ENCODE data around the gene ELOVL1. TPM values are rescaled to one million over a fixed set of nuclear protein-coding genes. Genes with fewer than 3 reads are reported as not detected.

ELOVL1 gene
- total and polyA plus RNA-seq, 2 of the 13 experiments (the other 11 are each of a cell fraction or from before 2014, with no cell fraction given), result 55.2 to 77.4 TPM

DNA sequence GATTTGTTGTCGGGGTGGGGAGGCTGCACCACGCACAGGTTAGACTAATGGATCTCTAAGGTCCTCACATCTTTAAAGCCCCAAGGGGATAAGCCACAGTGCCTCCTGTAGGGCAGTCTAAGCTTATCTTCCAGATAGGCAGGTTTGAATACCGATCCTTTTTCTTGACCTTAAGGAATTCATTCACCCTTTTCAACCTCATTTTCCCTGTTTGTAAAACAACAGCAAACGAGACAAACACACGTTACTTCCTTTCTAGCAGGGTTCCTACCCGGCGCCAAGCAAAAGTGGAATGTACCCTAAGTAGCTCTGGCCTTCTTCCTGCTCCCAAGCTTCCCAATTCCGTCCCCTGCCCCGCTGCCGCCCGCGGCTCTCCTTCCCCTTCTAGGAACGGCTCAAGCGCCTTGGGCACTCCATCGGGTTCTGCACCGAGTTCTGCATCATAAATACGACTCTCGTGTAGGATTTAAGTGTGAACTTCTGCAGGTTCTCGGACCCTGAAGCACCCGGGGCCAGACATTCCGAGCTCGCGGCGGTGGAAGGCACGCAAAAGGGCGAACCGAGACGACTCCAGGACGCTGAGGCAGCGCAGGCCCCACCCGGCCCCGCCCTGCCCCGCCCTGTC lies 9.6 kb downstream of the ELOVL1 start (continued):
- TF ChIP-seq, protein P1, sequence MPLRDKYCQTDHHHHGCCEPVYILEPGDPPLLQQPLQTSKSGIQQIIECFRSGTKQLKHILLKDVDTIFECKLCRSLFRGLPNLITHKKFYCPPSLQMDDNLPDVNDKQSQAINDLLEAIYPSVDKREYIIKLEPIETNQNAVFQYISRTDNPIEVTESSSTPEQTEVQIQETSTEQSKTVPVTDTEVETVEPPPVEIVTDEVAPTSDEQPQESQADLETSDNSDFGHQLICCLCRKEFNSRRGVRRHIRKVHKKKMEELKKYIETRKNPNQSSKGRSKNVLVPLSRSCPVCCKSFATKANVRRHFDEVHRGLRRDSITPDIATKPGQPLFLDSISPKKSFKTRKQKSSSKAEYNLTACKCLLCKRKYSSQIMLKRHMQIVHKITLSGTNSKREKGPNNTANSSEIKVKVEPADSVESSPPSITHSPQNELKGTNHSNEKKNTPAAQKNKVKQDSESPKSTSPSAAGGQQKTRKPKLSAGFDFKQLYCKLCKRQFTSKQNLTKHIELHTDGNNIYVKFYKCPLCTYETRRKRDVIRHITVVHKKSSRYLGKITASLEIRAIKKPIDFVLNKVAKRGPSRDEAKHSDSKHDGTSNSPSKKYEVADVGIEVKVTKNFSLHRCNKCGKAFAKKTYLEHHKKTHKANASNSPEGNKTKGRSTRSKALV (CRISPR knock-in tag; IDR thresholded peaks at IDR 0.05), result no peak
- TF ChIP-seq ZNF562 (CRISPR knock-in tag; IDR thresholded peaks at IDR 0.05; ENCODE audit: borderline replicate concordance) (no peak), SRSF1 (optimal IDR thresholded peaks at IDR 0.05; ENCODE audit: low read depth, low read length) (no peak), NFYC (CRISPR knock-in tag; IDR thresholded peaks at IDR 0.05) (no peak), IRX3 (CRISPR knock-in tag; IDR thresholded peaks at IDR 0.05; ENCODE audit: borderline replicate concordance, low read depth) (no peak), ZNF34 (CRISPR knock-in tag; IDR thresholded peaks at IDR 0.05; ENCODE audit: borderline replicate concordance) (no peak), ATF7-NPFF (CRISPR knock-in tag; IDR thresholded peaks at IDR 0.05; ENCODE audit: low read depth) (no peak), ZEB1 (IDR thresholded peaks at IDR 0.05; ENCODE audit: insufficient replicate concordance, low read depth) (no peak), ZNF441 (CRISPR knock-in tag; IDR thresholded peaks at IDR 0.05; ENCODE audit: borderline replicate concordance) (no peak), HDAC1 (CRISPR knock-in tag; IDR thresholded peaks at IDR 0.05) (no peak), NFIC (IDR thresholded peaks at IDR 0.05; ENCODE audit: low read length) (no peak), HCFC1 (IDR thresholded peaks at IDR 0.05; ENCODE audit: low read depth, low read length) (no peak), ZNF577 (CRISPR knock-in tag; IDR thresholded peaks at IDR 0.05; ENCODE audit: borderline replicate concordance, low read depth) (no peak)
- TF ChIP-seq, protein P2, sequence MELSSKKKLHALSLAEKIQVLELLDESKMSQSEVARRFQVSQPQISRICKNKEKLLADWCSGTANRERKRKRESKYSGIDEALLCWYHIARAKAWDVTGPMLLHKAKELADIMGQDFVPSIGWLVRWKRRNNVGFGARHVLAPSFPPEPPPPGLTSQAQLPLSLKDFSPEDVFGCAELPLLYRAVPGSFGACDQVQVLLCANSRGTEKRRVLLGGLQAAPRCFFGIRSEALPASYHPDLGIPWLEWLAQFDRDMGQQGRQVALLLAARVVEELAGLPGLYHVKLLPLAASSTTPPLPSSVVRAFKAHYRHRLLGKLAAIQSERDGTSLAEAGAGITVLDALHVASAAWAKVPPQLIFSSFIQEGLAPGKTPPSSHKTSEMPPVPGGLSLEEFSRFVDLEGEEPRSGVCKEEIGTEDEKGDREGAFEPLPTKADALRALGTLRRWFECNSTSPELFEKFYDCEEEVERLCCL (CRISPR knock-in tag; IDR thresholded peaks at IDR 0.05; ENCODE audit: borderline replicate concordance), result no peak
- TF ChIP-seq, protein P3, sequence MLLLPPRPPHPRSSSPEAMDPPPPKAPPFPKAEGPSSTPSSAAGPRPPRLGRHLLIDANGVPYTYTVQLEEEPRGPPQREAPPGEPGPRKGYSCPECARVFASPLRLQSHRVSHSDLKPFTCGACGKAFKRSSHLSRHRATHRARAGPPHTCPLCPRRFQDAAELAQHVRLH (CRISPR knock-in tag; IDR thresholded peaks at IDR 0.05; ENCODE audit: borderline replicate concordance, low read depth), result no peak
- TF ChIP-seq, protein P4, sequence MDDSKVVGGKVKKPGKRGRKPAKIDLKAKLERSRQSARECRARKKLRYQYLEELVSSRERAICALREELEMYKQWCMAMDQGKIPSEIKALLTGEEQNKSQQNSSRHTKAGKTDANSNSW (CRISPR knock-in tag; IDR thresholded peaks at IDR 0.05; ENCODE audit: borderline replicate concordance), result no peak
- TF ChIP-seq, protein P5, sequence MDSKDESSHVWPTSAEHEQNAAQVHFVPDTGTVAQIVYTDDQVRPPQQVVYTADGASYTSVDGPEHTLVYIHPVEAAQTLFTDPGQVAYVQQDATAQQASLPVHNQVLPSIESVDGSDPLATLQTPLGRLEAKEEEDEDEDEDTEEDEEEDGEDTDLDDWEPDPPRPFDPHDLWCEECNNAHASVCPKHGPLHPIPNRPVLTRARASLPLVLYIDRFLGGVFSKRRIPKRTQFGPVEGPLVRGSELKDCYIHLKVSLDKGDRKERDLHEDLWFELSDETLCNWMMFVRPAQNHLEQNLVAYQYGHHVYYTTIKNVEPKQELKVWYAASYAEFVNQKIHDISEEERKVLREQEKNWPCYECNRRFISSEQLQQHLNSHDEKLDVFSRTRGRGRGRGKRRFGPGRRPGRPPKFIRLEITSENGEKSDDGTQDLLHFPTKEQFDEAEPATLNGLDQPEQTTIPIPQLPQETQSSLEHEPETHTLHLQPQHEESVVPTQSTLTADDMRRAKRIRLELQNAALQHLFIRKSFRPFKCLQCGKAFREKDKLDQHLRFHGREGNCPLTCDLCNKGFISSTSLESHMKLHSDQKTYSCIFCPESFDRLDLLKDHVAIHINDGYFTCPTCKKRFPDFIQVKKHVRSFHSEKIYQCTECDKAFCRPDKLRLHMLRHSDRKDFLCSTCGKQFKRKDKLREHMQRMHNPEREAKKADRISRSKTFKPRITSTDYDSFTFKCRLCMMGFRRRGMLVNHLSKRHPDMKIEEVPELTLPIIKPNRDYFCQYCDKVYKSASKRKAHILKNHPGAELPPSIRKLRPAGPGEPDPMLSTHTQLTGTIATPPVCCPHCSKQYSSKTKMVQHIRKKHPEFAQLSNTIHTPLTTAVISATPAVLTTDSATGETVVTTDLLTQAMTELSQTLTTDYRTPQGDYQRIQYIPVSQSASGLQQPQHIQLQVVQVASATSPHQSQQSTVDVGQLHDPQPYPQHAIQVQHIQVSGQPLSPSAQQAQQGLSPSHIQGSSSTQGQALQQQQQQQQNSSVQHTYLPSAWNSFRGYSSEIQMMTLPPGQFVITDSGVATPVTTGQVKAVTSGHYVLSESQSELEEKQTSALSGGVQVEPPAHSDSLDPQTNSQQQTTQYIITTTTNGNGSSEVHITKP (CRISPR knock-in tag; IDR thresholded peaks at IDR 0.05; ENCODE audit: low read depth), result no peak
- TF ChIP-seq, protein P6, sequence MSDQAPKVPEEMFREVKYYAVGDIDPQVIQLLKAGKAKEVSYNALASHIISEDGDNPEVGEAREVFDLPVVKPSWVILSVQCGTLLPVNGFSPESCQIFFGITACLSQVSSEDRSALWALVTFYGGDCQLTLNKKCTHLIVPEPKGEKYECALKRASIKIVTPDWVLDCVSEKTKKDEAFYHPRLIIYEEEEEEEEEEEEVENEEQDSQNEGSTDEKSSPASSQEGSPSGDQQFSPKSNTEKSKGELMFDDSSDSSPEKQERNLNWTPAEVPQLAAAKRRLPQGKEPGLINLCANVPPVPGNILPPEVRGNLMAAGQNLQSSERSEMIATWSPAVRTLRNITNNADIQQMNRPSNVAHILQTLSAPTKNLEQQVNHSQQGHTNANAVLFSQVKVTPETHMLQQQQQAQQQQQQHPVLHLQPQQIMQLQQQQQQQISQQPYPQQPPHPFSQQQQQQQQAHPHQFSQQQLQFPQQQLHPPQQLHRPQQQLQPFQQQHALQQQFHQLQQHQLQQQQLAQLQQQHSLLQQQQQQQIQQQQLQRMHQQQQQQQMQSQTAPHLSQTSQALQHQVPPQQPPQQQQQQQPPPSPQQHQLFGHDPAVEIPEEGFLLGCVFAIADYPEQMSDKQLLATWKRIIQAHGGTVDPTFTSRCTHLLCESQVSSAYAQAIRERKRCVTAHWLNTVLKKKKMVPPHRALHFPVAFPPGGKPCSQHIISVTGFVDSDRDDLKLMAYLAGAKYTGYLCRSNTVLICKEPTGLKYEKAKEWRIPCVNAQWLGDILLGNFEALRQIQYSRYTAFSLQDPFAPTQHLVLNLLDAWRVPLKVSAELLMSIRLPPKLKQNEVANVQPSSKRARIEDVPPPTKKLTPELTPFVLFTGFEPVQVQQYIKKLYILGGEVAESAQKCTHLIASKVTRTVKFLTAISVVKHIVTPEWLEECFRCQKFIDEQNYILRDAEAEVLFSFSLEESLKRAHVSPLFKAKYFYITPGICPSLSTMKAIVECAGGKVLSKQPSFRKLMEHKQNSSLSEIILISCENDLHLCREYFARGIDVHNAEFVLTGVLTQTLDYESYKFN (CRISPR knock-in tag; conservative IDR thresholded peaks at IDR 0.05), result no peak
